ENCODE measurements around the gene DHX57.

Gene DHX57

GRCh38 chr2:38806015-38806732 is 69.6 kb downstream of the DHX57 start:
- in situ Hi-C loops (cut with HindIII; ENCODE audit: low sequenced_read_pairs), result no loop called here

- in situ Hi-C loops (cut with HindIII; ENCODE audit: low sequenced_read_pairs), result loop anchor here (10.0 kb wide), 1 partner anchor 47 kb away; no protein-coding TSS in a partner anchor
Measured at GRCh38 chr2:38797953-38798352, 77.8 kb downstream of the DHX57 start.

GRCh38 chr2:38797250-38797676 is 78.5 kb downstream of the DHX57 start:
- in situ Hi-C loops (cut with HindIII; ENCODE audit: low sequenced_read_pairs), result loop anchor here (10.0 kb wide), 1 partner anchor 48 kb away; no protein-coding TSS in a partner anchor

GRCh38 chr2:38795016-38795415 is 80.7 kb downstream of the DHX57 start:
- in situ Hi-C loops (cut with HindIII; ENCODE audit: low sequenced_read_pairs), result loop anchor here (10.0 kb wide), 1 partner anchor 50 kb away; no protein-coding TSS in a partner anchor

GRCh38 chr2:38794235-38794946 is 81.3 kb downstream of the DHX57 start:
- in situ Hi-C loops (cut with HindIII; ENCODE audit: low sequenced_read_pairs), result loop anchor here (10.0 kb wide), 1 partner anchor 50 kb away; no protein-coding TSS in a partner anchor

- in situ Hi-C loops (cut with HindIII; ENCODE audit: low sequenced_read_pairs), result loop anchor here (10.0 kb wide), 1 partner anchor 51 kb away; no protein-coding TSS in a partner anchor
Measured at GRCh38 chr2:38793511-38793910, 82.2 kb downstream of the DHX57 start.

GRCh38 chr2:38792751-38793150 is 83.0 kb downstream of the DHX57 start:
- in situ Hi-C loops (cut with HindIII; ENCODE audit: low sequenced_read_pairs), result loop anchor here (10.0 kb wide), 1 partner anchor 52 kb away; no protein-coding TSS in a partner anchor

GRCh38 chr2:38792321-38792720 is 83.4 kb downstream of the DHX57 start:
- in situ Hi-C loops (cut with HindIII; ENCODE audit: low sequenced_read_pairs), result loop anchor here (10.0 kb wide), 1 partner anchor 52 kb away; no protein-coding TSS in a partner anchor

- in situ Hi-C loops (cut with HindIII; ENCODE audit: low sequenced_read_pairs), result loop anchor here (10.0 kb wide), 1 partner anchor 53 kb away; no protein-coding TSS in a partner anchor
Measured at GRCh38 chr2:38791744-38792143, 84.0 kb downstream of the DHX57 start.

GRCh38 chr2:38789691-38790090 is 86.0 kb downstream of the DHX57 start:
- in situ Hi-C loops (cut with HindIII; ENCODE audit: low sequenced_read_pairs), result loop anchor here (10.0 kb wide), 1 partner anchor 55 kb away; no protein-coding TSS in a partner anchor

GRCh38 chr2:38788306-38788705 is 87.4 kb downstream of the DHX57 start:
- in situ Hi-C loops (cut with HindIII; ENCODE audit: low sequenced_read_pairs), result no loop called here

GRCh38 chr2:38783586-38783985 is 92.1 kb downstream of the DHX57 start:
- in situ Hi-C loops (cut with HindIII; ENCODE audit: low sequenced_read_pairs), result no loop called here

- in situ Hi-C loops (cut with HindIII; ENCODE audit: low sequenced_read_pairs), result no loop called here
Measured at GRCh38 chr2:38778687-38779082, 97.0 kb downstream of the DHX57 start.

- in situ Hi-C loops (cut with HindIII; ENCODE audit: low sequenced_read_pairs), result no loop called here
Measured at GRCh38 chr2:38776531-38776930, 99.2 kb downstream of the DHX57 start.

- in situ Hi-C loops (cut with HindIII; ENCODE audit: low sequenced_read_pairs), result no loop called here
Measured at GRCh38 chr2:38775921-38776225, 99.9 kb downstream of the DHX57 start.

GRCh38 chr2:38775097-38775920 is 100.4 kb downstream of the DHX57 start:
- in situ Hi-C loops (cut with HindIII; ENCODE audit: low sequenced_read_pairs), result no loop called here

GRCh38 chr2:38771632-38772031 is 104.1 kb downstream of the DHX57 start:
- in situ Hi-C loops (cut with HindIII; ENCODE audit: low sequenced_read_pairs), result no loop called here

GRCh38 chr2:38765551-38765950 is 110.2 kb downstream of the DHX57 start:
- in situ Hi-C loops (cut with HindIII; ENCODE audit: low sequenced_read_pairs), result no loop called here

GRCh38 chr2:38765149-38765548 is 110.6 kb downstream of the DHX57 start:
- in situ Hi-C loops (cut with HindIII; ENCODE audit: low sequenced_read_pairs), result no loop called here

GRCh38 chr2:38763728-38764127 is 112.0 kb downstream of the DHX57 start:
- in situ Hi-C loops (cut with HindIII; ENCODE audit: low sequenced_read_pairs), result no loop called here

- in situ Hi-C loops (cut with HindIII; ENCODE audit: low sequenced_read_pairs), result no loop called here
Measured at GRCh38 chr2:38763228-38763627, 112.5 kb downstream of the DHX57 start.
